Liver (tissue), 9 donors: ENCODE measurements around the gene BRF1. TPM values are rescaled to one million over a fixed set of nuclear protein-coding genes. Genes with fewer than 3 reads are reported as not detected.

ENCODE experiments used
- DNase-seq: peaks from one replicate; pipeline ENCODE4 v3.0.0-alpha.2; 2017; ENCODE audit warnings: low spot score
- H3K27ac ChIP-seq, 2 donors: one replicate each; pipeline ENCODE4 v1.7.0; 2013; ENCODE audit warnings: inconsistent platforms in 2 of 2, low read length in 2 of 2, control low read depth in 1 of 2, low read depth in 1 of 2, mild to moderate bottlenecking in 1 of 2
- H3K27me3 ChIP-seq, 4 donors: one replicate each; pipeline versions ENCODE4 v1.6.1 to v1.7.0; 2013; ENCODE audit warnings: low read length in 3 of 4, inconsistent platforms in 1 of 4, mild to moderate bottlenecking in 1 of 4, moderate library complexity in 1 of 4; ENCODE audit not compliant: control insufficient read depth in 4 of 4, insufficient read depth in 4 of 4
- H3K36me3 ChIP-seq, 4 donors: one replicate each; pipeline versions ENCODE4 v1.6.1 to v1.7.0; 2013; ENCODE audit warnings: low read length in 3 of 4, mild to moderate bottlenecking in 3 of 4, low read depth in 1 of 4, moderate library complexity in 1 of 4; ENCODE audit not compliant: control insufficient read depth in 4 of 4, insufficient read depth in 3 of 4
- H3K4me1 ChIP-seq, 4 donors: one replicate each; pipeline versions ENCODE4 v1.6.1 to v1.7.0; 2013; ENCODE audit warnings: low read length in 3 of 4, mild to moderate bottlenecking in 3 of 4, moderate library complexity in 1 of 4; ENCODE audit not compliant: control insufficient read depth in 4 of 4, insufficient read depth in 4 of 4
- H3K4me3 ChIP-seq, 3 donors: one replicate each; pipeline versions ENCODE4 v1.6.1 to v1.7.0; 2013; ENCODE audit warnings: low read length in 3 of 3, control low read depth in 1 of 3, low read depth in 1 of 3, mild to moderate bottlenecking in 1 of 3
- H3K9ac ChIP-seq, 2 donors: one replicate each; pipeline ENCODE4 v1.7.0; 2013; ENCODE audit warnings: low read length in 2 of 2, mild to moderate bottlenecking in 2 of 2, moderate library complexity in 2 of 2, control low read depth in 1 of 2, low read depth in 1 of 2
- H3K9me3 ChIP-seq, 4 donors: one replicate each; pipeline versions ENCODE4 v1.6.1 to v1.7.0; 2013; ENCODE audit warnings: low read length in 3 of 4; ENCODE audit not compliant: control insufficient read depth in 4 of 4
- EGR1 ChIP-seq, 2 donors: IDR thresholded peaks; 2 replicates each; pipeline ENCODE4 v1.6.1; 2016 to 2018; ENCODE audit warnings: antibody characterized with exemption in 2 of 2, low read depth in 2 of 2
- FOXA1 ChIP-seq: IDR thresholded peaks from 2 replicates; pipeline ENCODE4 v1.6.1; 2016; ENCODE audit warnings: antibody characterized with exemption
- FOXA2 ChIP-seq: IDR thresholded peaks from 2 replicates; pipeline ENCODE4 v1.6.1; 2016; ENCODE audit warnings: antibody characterized with exemption
- GABPA ChIP-seq, 2 donors: IDR thresholded peaks in 1 of 2; conservative IDR thresholded peaks in 1 of 2; 2 replicates each; pipeline ENCODE4 v1.6.1; 2016; ENCODE audit warnings: antibody characterized with exemption in 2 of 2, mild to moderate bottlenecking in 1 of 2, moderate library complexity in 1 of 2
- HNF4A ChIP-seq, 2 donors: conservative IDR thresholded peaks; 2 replicates each; pipeline ENCODE4 v1.6.1; 2016; ENCODE audit warnings: antibody characterized with exemption in 2 of 2, mild to moderate bottlenecking in 2 of 2
- HNF4G ChIP-seq: IDR thresholded peaks from 2 replicates; pipeline ENCODE4 v1.6.1; 2016; ENCODE audit warnings: antibody characterized with exemption
- JUND ChIP-seq, 2 donors: IDR thresholded peaks; 2 replicates each; pipeline ENCODE4 v1.6.1; 2016; ENCODE audit warnings: antibody characterized with exemption in 2 of 2
- NR2F2 ChIP-seq: IDR thresholded peaks from 2 replicates; pipeline ENCODE4 v1.6.1; 2016; ENCODE audit warnings: antibody characterized with exemption
- RAD21 ChIP-seq, 2 donors: IDR thresholded peaks; 2 replicates each; pipeline ENCODE4 v1.6.1; 2016; ENCODE audit warnings: antibody characterized with exemption in 2 of 2, mild to moderate bottlenecking in 2 of 2
- RXRA ChIP-seq, 2 donors: IDR thresholded peaks; 2 replicates each; pipeline ENCODE4 v1.6.1; 2017 to 2018; ENCODE audit warnings: antibody characterized with exemption in 2 of 2, mild to moderate bottlenecking in 1 of 2
- SP1 ChIP-seq: IDR thresholded peaks from 2 replicates; pipeline ENCODE4 v1.6.1; 2018; ENCODE audit warnings: antibody characterized with exemption, mild to moderate bottlenecking
- TAF1 ChIP-seq: conservative IDR thresholded peaks from 2 replicates; pipeline ENCODE4 v1.6.1; 2016; ENCODE audit warnings: antibody characterized with exemption, mild to moderate bottlenecking
- YY1 ChIP-seq: IDR thresholded peaks from 2 replicates; pipeline ENCODE4 v1.6.1; 2016; ENCODE audit warnings: antibody characterized with exemption, mild to moderate bottlenecking
- WGBS: extraction: QIAGEN DNeasy Blood & Tissue Kit; methylation state at CpG from one replicate; pipeline ENCODE4 v1.1.7; 2013; 5-methylcytosine and 5-hydroxymethylcytosine counted together
- polyA plus RNA-seq, 2 donors: library from polyadenylated mRNA; stranded (reverse) in 1 of 2; unstranded in 1 of 2; fragments of 200-250 nt in 1 of 2; fragments of >200 nt in 1 of 2; fragmentation: Nextera tagmentation in 1 of 2; extraction: Ambion mirVana in 1 of 2; gene quantifications; one replicate each; pipeline versions ENCODE4 v1.2.1 to v1.2.3, GENCODE V29; 2013 to 2015
- total RNA-seq, 2 donors: library from RNA; depleted of rRNA; stranded (reverse); fragments of >200 nt; gene quantifications; one replicate each; pipeline ENCODE4 v1.2.3, GENCODE V29; 2014
- TF ChIP-seq, protein P1 (sequence below): IDR thresholded peaks from 2 replicates; pipeline ENCODE4 v1.6.1; 2016; ENCODE audit warnings: antibody characterized with exemption
- TF ChIP-seq, protein P2 (sequence below): IDR thresholded peaks from 2 replicates; pipeline ENCODE4 v1.6.1; 2016; ENCODE audit warnings: antibody characterized with exemption
- TF ChIP-seq, protein P3 (sequence below): IDR thresholded peaks from 2 replicates; pipeline ENCODE4 v1.6.1; 2016; ENCODE audit warnings: antibody characterized with exemption
- TF ChIP-seq, protein P4 (sequence below): IDR thresholded peaks from 2 replicates; pipeline ENCODE4 v1.6.1; 2016; ENCODE audit warnings: antibody characterized with exemption, mild to moderate bottlenecking
- TF ChIP-seq, protein P5 (sequence below): fragments of 150-350 bp; IDR thresholded peaks from 2 replicates; pipeline ENCODE4 v1.5.1; 2017; ENCODE audit warnings: improper control_type of control experiment, low read depth, low read length; ENCODE audit not compliant: missing input control
- donor health status: healthy.
- donor health status: healthy.
- donor health status: healthy.
- donor health status: healthy.
- donor health status: healthy.

BRF1 gene
- total and polyA plus RNA-seq, 4 donors = 4.6 to 24.1 (median 10.6) TPM

DNA sequence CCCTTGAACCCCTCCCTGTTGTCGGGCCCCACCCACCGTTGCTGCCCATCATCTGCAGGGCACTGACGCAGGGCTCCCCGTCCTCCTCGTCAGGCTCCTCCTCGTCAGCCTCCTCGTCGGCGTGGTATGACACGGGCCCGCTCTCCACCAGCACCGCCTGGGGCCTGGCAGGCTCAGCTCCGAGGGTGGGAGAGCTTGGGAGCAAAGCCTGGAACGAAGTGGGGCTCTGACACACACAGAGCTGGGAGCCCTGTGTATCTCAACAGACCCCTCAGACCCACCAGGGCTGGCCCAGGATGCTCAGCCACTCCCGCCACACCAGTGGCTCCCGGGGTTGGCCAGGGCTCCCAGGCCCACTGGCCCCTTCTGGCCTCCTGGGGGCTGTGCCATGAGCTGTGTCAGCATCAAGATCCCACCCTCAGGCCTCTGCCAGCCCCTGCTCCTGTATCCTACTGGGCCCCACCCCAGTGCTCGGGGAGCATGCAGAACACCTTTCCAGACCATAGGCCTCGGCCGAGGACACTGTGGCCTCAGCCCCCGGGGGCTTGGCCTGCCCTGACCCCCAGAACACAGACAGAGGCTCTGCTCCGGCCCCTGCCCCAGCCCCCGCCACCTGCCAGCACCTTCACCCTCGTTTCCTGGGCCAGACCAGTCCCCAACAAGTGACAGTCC lies 89.6 kb downstream of the BRF1 start (continued):
- TF ChIP-seq, protein P1, sequence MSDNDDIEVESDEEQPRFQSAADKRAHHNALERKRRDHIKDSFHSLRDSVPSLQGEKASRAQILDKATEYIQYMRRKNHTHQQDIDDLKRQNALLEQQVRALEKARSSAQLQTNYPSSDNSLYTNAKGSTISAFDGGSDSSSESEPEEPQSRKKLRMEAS = no peak
- TF ChIP-seq, protein P2, sequence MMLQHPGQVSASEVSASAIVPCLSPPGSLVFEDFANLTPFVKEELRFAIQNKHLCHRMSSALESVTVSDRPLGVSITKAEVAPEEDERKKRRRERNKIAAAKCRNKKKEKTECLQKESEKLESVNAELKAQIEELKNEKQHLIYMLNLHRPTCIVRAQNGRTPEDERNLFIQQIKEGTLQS = no peak
- TF ChIP-seq FOXA2 = no peak
- no peak for TF ChIP-seq NR2F2

DNA sequence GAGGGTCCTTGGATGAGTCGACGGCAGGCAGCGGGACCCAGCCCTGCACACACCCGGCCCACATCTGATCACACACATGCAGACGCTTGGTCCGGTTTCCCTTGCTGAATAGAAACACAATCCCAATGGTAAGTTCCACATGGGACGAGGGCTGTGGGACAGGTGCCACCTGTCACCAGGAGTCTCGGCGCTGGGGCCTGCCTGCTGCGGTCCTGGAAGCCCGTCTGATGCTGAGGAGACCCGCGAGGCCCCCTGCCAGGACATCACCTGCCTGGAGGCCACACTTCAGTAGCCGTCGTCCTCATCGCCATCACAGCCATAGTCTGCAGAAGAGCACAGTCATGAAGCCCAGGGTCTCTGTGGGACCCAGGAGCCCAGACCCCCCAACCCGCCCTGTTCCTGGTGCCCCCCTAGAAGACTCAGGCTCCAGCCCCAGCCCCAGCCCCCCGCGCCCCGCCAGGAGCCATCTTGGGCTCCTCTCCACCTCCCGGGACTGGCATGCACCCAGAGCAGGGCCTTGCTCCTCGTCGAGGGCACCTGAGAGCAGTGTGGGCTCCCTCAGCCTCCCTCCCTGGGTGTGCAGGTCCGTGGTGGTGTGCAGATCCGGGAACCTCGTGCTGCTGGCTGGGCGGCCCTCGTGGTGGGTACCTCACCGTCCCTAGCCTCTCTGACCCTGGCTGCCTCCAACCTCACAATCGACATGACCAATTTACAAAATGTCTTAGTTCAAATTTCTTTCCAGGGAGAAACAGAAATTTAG lies 90.4 kb downstream of the BRF1 start:
- TF ChIP-seq GABPA (IDR thresholded peaks at IDR 0.05 in 1 of 2, conservative IDR thresholded peaks at IDR 0.05 in 1 of 2) (no peak), FOXA1 (no peak), YY1 (no peak), SP1 (no peak), FOXA2 (no peak), JUND (IDR thresholded peaks at IDR 0.05) (no peak), EGR1 (IDR thresholded peaks at IDR 0.05; ENCODE audit: low read depth in 2 of 2) (no peak), RAD21 (IDR thresholded peaks at IDR 0.05) (no peak), HNF4G (no peak), HNF4A (conservative IDR thresholded peaks at IDR 0.05) (no peak), TAF1 (no peak), NR2F2 (no peak), RXRA (IDR thresholded peaks at IDR 0.05) (no peak)
- TF ChIP-seq, protein P3, sequence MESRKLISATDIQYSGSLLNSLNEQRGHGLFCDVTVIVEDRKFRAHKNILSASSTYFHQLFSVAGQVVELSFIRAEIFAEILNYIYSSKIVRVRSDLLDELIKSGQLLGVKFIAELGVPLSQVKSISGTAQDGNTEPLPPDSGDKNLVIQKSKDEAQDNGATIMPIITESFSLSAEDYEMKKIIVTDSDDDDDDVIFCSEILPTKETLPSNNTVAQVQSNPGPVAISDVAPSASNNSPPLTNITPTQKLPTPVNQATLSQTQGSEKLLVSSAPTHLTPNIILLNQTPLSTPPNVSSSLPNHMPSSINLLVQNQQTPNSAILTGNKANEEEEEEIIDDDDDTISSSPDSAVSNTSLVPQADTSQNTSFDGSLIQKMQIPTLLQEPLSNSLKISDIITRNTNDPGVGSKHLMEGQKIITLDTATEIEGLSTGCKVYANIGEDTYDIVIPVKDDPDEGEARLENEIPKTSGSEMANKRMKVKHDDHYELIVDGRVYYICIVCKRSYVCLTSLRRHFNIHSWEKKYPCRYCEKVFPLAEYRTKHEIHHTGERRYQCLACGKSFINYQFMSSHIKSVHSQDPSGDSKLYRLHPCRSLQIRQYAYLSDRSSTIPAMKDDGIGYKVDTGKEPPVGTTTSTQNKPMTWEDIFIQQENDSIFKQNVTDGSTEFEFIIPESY = no peak
- TF ChIP-seq, protein P4, sequence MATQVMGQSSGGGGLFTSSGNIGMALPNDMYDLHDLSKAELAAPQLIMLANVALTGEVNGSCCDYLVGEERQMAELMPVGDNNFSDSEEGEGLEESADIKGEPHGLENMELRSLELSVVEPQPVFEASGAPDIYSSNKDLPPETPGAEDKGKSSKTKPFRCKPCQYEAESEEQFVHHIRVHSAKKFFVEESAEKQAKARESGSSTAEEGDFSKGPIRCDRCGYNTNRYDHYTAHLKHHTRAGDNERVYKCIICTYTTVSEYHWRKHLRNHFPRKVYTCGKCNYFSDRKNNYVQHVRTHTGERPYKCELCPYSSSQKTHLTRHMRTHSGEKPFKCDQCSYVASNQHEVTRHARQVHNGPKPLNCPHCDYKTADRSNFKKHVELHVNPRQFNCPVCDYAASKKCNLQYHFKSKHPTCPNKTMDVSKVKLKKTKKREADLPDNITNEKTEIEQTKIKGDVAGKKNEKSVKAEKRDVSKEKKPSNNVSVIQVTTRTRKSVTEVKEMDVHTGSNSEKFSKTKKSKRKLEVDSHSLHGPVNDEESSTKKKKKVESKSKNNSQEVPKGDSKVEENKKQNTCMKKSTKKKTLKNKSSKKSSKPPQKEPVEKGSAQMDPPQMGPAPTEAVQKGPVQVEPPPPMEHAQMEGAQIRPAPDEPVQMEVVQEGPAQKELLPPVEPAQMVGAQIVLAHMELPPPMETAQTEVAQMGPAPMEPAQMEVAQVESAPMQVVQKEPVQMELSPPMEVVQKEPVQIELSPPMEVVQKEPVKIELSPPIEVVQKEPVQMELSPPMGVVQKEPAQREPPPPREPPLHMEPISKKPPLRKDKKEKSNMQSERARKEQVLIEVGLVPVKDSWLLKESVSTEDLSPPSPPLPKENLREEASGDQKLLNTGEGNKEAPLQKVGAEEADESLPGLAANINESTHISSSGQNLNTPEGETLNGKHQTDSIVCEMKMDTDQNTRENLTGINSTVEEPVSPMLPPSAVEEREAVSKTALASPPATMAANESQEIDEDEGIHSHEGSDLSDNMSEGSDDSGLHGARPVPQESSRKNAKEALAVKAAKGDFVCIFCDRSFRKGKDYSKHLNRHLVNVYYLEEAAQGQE = no peak
- TF ChIP-seq, protein P2 = no peak
- TF ChIP-seq, protein P5, sequence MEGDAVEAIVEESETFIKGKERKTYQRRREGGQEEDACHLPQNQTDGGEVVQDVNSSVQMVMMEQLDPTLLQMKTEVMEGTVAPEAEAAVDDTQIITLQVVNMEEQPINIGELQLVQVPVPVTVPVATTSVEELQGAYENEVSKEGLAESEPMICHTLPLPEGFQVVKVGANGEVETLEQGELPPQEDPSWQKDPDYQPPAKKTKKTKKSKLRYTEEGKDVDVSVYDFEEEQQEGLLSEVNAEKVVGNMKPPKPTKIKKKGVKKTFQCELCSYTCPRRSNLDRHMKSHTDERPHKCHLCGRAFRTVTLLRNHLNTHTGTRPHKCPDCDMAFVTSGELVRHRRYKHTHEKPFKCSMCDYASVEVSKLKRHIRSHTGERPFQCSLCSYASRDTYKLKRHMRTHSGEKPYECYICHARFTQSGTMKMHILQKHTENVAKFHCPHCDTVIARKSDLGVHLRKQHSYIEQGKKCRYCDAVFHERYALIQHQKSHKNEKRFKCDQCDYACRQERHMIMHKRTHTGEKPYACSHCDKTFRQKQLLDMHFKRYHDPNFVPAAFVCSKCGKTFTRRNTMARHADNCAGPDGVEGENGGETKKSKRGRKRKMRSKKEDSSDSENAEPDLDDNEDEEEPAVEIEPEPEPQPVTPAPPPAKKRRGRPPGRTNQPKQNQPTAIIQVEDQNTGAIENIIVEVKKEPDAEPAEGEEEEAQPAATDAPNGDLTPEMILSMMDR = no peak
- TF ChIP-seq, protein P1 = no peak
- Histone ChIP-seq H3K4me1 (peaks cover under 1 to 9% (median 6%) of the 10 kb centered on the region in 4 donors), H3K36me3 (peaks cover 0 to 17% (median 2%) of the 10 kb centered on the region in 4 donors), H3K9me3 (no peaks in the 10 kb centered on the region), H3K27me3 (no peaks in the 10 kb centered on the region), H3K9ac (no peak overlapping the region), H3K27ac (no peak overlapping the region), H3K4me3 (no peak overlapping the region)
- 97% methylated on average over 30 of the region's 30 CpGs for WGBS
- DNase-seq = no peak
